Choroid plexus epithelial cell (primary cell): ENCODE results near the gene PLB1.

Experiments
- DNase-seq: peaks from one replicate; pipeline ENCODE4 v3.0.0-alpha.2; 2010; ENCODE audit warnings: low read depth
- H3K4me3 ChIP-seq: 2 replicates; pipeline ENCODE4 v1.5.1; 2011; ENCODE audit warnings: low read depth, mild to moderate bottlenecking, control low read depth, low read length, moderate library complexity
- TF ChIP-seq, protein P1 (sequence below): conservative IDR thresholded peaks from 2 replicates; pipeline ENCODE4 v1.5.1; 2011; ENCODE audit warnings: low read depth, mild to moderate bottlenecking, control low read depth, inconsistent platforms, low read length, moderate library complexity

PLB1 gene

DNA sequence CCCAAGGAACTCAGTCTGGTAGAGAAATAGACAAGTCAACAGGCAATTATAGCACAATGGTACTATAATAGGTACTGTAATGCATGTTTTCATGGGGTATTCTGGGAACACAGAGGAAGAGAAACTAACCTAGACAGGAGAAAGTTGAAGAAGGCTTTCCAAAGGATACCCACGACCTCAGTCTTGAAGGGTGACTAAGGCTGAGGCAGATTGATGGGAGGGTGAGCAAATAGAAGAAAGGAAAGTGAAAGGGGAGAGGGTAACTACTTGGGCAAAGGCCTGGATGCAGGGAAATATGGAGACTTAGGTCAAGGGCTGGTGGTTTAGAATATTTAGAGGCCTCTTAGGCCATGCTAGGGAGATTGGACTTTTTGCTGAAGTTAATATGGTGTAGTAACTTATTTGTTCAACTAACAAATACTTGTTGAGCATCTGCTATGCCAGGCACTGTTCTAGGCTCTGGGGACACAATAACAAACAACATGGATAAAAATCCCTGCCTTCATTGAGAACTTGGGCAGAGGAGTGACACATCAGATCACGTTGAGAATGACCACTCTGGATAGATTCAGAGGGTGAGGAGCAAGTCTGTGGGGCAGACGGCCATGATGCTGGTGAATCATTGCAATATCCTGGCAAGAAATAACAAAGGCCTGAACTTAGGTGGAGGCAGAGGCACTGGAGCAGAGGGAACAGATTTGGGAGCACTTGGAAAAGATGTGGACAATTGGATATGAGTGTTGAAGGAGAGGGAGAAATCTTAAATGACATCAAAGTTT is 56.4 kb downstream of the PLB1 start:
- DNase-seq: peak; percentile 19
- TF ChIP-seq, protein P1, sequence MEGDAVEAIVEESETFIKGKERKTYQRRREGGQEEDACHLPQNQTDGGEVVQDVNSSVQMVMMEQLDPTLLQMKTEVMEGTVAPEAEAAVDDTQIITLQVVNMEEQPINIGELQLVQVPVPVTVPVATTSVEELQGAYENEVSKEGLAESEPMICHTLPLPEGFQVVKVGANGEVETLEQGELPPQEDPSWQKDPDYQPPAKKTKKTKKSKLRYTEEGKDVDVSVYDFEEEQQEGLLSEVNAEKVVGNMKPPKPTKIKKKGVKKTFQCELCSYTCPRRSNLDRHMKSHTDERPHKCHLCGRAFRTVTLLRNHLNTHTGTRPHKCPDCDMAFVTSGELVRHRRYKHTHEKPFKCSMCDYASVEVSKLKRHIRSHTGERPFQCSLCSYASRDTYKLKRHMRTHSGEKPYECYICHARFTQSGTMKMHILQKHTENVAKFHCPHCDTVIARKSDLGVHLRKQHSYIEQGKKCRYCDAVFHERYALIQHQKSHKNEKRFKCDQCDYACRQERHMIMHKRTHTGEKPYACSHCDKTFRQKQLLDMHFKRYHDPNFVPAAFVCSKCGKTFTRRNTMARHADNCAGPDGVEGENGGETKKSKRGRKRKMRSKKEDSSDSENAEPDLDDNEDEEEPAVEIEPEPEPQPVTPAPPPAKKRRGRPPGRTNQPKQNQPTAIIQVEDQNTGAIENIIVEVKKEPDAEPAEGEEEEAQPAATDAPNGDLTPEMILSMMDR: no peak
- no peak overlapping the region for H3K4me3 ChIP-seq

DNA sequence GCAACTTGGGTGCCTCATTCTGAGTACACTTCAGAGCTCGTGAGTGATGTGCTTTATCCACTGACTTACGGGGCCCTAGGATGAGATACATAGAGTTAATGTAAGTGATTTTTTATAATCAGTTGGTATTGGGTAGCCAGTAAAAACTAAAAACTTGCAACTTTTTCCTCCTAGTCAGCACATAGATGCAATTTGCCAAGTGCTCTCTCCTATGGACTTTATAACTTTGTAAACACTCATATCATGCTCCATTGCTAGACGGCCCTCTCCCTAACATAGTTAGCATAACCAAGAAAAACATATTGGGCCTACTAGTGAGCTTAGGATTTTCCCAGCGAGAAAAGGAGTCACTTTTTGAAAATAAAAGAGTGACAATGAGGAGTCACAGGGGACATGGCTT is 60.4 kb downstream of the PLB1 start:
- TF ChIP-seq, protein P1: no peak

DNA sequence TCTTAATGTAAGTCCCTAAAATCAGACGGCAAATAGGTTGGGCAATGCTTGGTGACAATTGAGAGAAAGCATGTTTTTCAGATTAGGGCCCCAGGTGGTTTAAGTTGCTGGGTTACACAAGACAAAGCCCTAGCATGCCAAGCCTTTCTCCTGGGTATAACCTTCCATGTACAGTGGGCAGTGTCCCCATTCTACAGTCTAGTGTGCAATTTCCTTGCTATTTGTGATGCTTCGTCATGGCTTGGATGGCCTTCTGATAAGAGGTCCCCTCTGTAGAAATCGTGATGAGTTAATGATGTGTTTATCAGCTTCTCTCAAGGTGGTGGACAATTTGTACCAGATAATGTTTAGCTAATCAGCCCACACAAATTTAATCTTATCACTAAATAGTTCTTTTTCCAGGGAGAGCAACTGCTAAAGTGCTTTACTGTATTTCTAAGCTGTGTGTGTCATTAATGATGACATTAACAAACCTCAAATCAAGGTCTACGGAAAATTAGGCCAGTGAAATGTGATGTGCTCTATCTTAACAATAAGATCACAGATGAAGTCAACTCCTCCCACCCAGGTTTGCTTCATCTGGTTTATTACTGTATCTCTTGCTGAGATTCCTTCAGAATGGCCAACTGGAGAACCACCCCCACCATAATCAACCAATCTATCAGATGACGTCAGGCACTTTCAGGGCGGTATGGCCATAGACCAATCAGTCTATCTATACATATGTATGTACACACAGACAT is 61.7 kb downstream of the PLB1 start:
- TF ChIP-seq, protein P1: no peak
- H3K4me3 ChIP-seq: no peak overlapping the region
- DNase-seq: no peak

More for the DNA sequence above, 60.4 kb downstream of the PLB1 start:
- H3K4me3 ChIP-seq: no peak overlapping the region
- DNase-seq: no peak

DNA sequence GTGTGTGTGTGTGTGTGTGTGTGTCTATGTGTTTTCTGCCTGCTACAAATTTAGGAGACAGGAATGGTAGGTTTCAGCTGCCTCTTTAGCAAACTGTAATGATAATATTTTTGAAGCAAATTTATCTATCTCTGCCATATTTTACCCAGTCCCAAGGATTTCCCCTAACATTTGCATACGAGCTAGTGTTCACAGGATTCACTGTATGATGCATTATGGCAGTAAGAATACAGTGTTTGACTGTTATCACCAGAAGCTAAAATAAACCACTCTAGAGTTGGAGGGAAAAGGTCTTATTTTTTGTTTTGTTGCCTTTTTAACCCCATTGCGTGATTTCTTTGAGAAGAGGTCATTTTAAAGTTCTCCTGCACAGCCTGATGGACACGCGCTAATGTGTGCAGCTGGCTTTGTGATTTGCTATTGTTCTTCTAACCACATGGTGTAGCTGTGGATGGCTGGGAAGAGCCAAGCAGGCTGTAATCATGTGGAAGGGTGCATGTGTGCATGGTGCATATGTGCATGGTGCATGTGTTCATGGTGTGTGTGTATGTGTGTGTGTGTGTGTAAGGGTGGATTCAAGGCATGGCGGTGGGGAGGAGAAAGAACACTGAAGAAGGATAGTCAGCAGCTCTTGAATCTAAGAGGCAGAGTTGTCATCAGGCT is 62.4 kb downstream of the PLB1 start:
- H3K4me3 ChIP-seq: no peak overlapping the region
- TF ChIP-seq, protein P1: peak; percentile 18
- peak; percentile 30 for DNase-seq

DNA sequence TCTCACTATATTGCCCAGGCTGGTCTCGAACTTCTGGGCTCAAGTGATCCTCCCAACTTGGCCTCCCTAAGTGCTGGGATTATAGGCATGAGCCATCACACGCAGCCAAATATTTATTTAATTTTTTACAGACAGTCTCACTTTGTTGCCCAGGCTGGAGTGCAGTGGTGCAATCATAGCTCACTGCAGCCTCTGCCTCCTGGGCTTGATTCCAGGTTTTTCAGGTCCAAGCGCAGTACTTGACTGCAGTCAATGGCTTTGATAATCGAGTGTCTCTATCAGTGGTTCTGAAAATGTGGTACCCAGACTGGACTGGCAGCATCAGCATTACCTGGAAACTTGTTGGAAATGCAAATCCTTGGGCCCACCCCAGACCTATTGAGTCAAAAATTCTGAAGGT is 63.1 kb downstream of the PLB1 start:
- TF ChIP-seq, protein P1: no peak
- DNase-seq: peak; percentile 36
- H3K4me3 ChIP-seq: no peak overlapping the region

DNA sequence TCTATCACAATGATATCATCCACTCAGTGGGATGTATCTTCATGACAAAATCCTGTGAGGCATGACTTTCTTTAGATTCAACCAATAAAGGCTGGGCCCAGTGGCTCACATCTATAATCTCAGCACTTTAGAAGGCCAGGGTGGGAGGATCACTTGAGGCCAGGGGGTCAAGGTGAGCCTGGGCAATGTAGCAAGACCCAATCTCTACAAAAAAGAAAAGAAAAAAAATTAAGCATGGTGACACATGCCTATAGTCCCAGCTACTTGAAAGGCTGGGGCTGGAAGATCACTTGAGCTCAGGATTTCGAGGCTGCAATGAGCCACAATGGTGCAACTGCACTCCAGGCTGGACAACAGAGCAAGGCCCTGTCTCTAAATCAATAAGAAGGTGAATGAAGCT is 68.0 kb downstream of the PLB1 start:
- no peak overlapping the region for H3K4me3 ChIP-seq
- DNase-seq: no peak

More for the DNA sequence above, 68.0 kb downstream of the PLB1 start:
- TF ChIP-seq, protein P1: no peak
